HepG2 (cell line): ENCODE data around the gene KXD1. TPM values are rescaled to one million over a fixed set of nuclear protein-coding genes. Genes with fewer than 3 reads are reported as not detected.

Source experiments
- ATAD3A ChIP-seq: sonication (generic); formaldehyde crosslinking; IDR thresholded peaks from 2 replicates; pipeline ENCODE4 v1.4.0; 2020; ENCODE audit warnings: missing genetic modification reagents
- MZF1 ChIP-seq: sonication (generic); formaldehyde crosslinking; IDR thresholded peaks from 2 replicates; pipeline ENCODE4 v1.8.1; 2023; ENCODE audit warnings: mild to moderate bottlenecking, missing genetic modification reagents, borderline replicate concordance
- NBN ChIP-seq: fragments of 450-650 bp; conservative IDR thresholded peaks from 2 replicates; pipeline ENCODE4 v1.6.1; 2017
- PHF5A ChIP-seq: IDR thresholded peaks from one replicate; pipeline ENCODE4 v1.6.1; 2018; ENCODE audit warnings: low read depth, missing genetic modification reagents; ENCODE audit not compliant: unreplicated experiment
- RCOR2 ChIP-seq: IDR thresholded peaks from 2 replicates; pipeline ENCODE4 v1.6.1; 2016; ENCODE audit warnings: missing biosample characterization, missing genetic modification reagents
- RFXAP ChIP-seq: sonication (generic); formaldehyde crosslinking; IDR thresholded peaks from 2 replicates; pipeline ENCODE4 v1.4.0; 2020; ENCODE audit warnings: missing genetic modification reagents, borderline replicate concordance
- SIX1 ChIP-seq: sonication (generic); formaldehyde crosslinking; IDR thresholded peaks from 2 replicates; pipeline ENCODE4 v1.4.0; 2020; ENCODE audit warnings: missing genetic modification reagents, borderline replicate concordance
- SPEN ChIP-seq: sonication (generic); formaldehyde crosslinking; IDR thresholded peaks from 2 replicates; pipeline ENCODE4 v1.5.1; 2020; ENCODE audit warnings: low read depth, mild to moderate bottlenecking, missing genetic modification reagents
- YEATS2 ChIP-seq: sonication (generic); formaldehyde crosslinking; IDR thresholded peaks from 2 replicates; pipeline ENCODE4 v1.4.0; 2020; ENCODE audit warnings: missing genetic modification reagents, borderline replicate concordance
- ZC3H13 ChIP-seq: sonication (generic); formaldehyde crosslinking; IDR thresholded peaks from 2 replicates; pipeline ENCODE4 v1.8.1; 2023; ENCODE audit warnings: mild to moderate bottlenecking, missing genetic modification reagents, moderate library complexity
- ZNF530 ChIP-seq: sonication (generic); formaldehyde crosslinking; IDR thresholded peaks from 2 replicates; pipeline ENCODE4 v1.5.0; 2020; ENCODE audit warnings: low read depth, mild to moderate bottlenecking, missing genetic modification reagents
- ZNF562 ChIP-seq: sonication (generic); formaldehyde crosslinking; IDR thresholded peaks from 2 replicates; pipeline ENCODE4 v1.8.0; 2022; ENCODE audit warnings: missing genetic modification reagents, borderline replicate concordance
- ZNF572 ChIP-seq: sonication (generic); formaldehyde crosslinking; IDR thresholded peaks from 2 replicates; pipeline ENCODE4 v1.5.1; 2020; ENCODE audit warnings: mild to moderate bottlenecking, missing genetic modification reagents
- ZNF644 ChIP-seq: IDR thresholded peaks from 2 replicates; pipeline ENCODE4 v1.6.1; 2016; ENCODE audit warnings: low read depth
- ZNF747 ChIP-seq: sonication (generic); formaldehyde crosslinking; IDR thresholded peaks from 2 replicates; pipeline ENCODE4 v1.8.1; 2023; ENCODE audit warnings: missing genetic modification reagents, mild to moderate bottlenecking, borderline replicate concordance
- ZNF782 ChIP-seq: sonication (generic); formaldehyde crosslinking; IDR thresholded peaks from 2 replicates; pipeline ENCODE4 v1.4.0; 2020; ENCODE audit warnings: missing genetic modification reagents, mild to moderate bottlenecking, borderline replicate concordance
- polyA plus RNA-seq, 8 experiments: library from polyadenylated mRNA; depleted of rRNA in 3 of 8; stranded (reverse) in 7 of 8; unstranded in 1 of 8; fragments of >200 nt; fragmentation: Illumina TruSeq in 4 of 8; extraction: Trizol in 4 of 8; gene quantifications; 2 replicates each; pipeline versions ENCODE4 v1.2.1 to v1.2.3, GENCODE V29; 2011 to 2016; ENCODE audit warnings: low read depth in 4 of 8, missing spikeins in 1 of 8, mixed read lengths in 1 of 8; ENCODE audit not compliant: insufficient read depth in 1 of 8
- total RNA-seq, 5 experiments: library from RNA; depleted of rRNA; stranded (reverse); fragments of >200 nt; fragmentation: Illumina TruSeq; extraction: Trizol; gene quantifications; 2 replicates each; pipeline ENCODE4 v1.2.3, GENCODE V29; 2016; ENCODE audit warnings: low read depth in 1 of 5
- TF ChIP-seq, protein P1 (sequence below): sonication (generic); formaldehyde crosslinking; IDR thresholded peaks from 2 replicates; pipeline ENCODE4 v1.9.0; 2021; ENCODE audit warnings: missing genetic modification reagents, borderline replicate concordance
- TF ChIP-seq, protein P2 (sequence below): sonication (generic); formaldehyde crosslinking; IDR thresholded peaks from 2 replicates; pipeline ENCODE4 v1.5.1; 2020; ENCODE audit warnings: mild to moderate bottlenecking, missing genetic modification reagents, borderline replicate concordance
- TF ChIP-seq, protein P3 (sequence below): IDR thresholded peaks from 2 replicates; pipeline ENCODE4 v1.6.1; 2016; ENCODE audit warnings: low read depth

Gene KXD1
- total and polyA plus RNA-seq, 2 of the 13 experiments (the other 11 are each of a cell fraction or from before 2014, with no cell fraction given) = 44.6 to 143 TPM

DNA sequence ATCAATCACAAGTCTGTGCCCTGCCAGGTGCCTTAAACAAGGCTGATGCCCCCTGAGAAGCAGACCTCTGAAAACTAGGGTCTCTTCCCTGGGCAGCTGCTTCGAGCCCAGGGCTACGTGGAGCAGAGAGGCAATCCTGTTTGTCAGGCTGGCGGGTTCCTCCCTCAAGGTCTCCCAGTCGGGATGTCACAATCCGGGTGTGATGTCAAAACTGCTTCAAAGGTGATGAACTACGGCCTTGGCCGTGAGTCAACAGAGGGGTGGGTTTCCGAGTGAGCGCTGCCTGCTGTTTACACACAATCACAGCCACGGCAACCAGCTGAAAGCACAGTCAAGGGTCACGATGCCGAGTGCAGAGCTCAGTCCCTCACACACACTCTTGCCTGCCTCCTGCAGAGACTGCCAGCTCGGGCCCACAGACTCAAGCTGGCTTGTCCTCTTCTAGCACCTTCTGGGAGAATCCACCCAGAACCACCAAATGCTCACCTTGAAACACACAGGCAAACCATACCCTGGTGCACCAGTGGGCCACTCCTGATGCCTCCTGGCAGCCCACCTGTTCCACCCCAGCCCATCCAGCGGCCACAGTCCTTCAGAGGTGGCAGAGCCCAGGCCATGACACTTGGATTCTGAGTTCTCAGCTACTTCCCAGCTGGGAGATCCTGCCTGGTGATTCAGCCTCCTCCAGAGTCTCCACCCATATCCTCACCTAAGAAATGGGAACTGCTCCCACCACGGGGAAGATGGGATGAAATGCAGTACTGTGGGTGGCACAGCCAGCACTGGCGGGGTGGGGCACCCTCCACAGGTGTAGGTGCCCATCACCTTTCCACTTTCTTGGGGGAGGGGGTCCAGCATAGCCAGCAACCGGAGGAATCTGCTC, 42.6 kb upstream of the KXD1 start (continued):
- TF ChIP-seq, protein P1, sequence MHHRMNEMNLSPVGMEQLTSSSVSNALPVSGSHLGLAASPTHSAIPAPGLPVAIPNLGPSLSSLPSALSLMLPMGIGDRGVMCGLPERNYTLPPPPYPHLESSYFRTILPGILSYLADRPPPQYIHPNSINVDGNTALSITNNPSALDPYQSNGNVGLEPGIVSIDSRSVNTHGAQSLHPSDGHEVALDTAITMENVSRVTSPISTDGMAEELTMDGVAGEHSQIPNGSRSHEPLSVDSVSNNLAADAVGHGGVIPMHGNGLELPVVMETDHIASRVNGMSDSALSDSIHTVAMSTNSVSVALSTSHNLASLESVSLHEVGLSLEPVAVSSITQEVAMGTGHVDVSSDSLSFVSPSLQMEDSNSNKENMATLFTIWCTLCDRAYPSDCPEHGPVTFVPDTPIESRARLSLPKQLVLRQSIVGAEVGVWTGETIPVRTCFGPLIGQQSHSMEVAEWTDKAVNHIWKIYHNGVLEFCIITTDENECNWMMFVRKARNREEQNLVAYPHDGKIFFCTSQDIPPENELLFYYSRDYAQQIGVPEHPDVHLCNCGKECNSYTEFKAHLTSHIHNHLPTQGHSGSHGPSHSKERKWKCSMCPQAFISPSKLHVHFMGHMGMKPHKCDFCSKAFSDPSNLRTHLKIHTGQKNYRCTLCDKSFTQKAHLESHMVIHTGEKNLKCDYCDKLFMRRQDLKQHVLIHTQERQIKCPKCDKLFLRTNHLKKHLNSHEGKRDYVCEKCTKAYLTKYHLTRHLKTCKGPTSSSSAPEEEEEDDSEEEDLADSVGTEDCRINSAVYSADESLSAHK (CRISPR knock-in tag) = no peak
- TF ChIP-seq ZNF572 (CRISPR knock-in tag) = no peak
- TF ChIP-seq ATAD3A (CRISPR knock-in tag) = no peak
- no peak for TF ChIP-seq ZNF562 (CRISPR knock-in tag)
- TF ChIP-seq, protein P2, sequence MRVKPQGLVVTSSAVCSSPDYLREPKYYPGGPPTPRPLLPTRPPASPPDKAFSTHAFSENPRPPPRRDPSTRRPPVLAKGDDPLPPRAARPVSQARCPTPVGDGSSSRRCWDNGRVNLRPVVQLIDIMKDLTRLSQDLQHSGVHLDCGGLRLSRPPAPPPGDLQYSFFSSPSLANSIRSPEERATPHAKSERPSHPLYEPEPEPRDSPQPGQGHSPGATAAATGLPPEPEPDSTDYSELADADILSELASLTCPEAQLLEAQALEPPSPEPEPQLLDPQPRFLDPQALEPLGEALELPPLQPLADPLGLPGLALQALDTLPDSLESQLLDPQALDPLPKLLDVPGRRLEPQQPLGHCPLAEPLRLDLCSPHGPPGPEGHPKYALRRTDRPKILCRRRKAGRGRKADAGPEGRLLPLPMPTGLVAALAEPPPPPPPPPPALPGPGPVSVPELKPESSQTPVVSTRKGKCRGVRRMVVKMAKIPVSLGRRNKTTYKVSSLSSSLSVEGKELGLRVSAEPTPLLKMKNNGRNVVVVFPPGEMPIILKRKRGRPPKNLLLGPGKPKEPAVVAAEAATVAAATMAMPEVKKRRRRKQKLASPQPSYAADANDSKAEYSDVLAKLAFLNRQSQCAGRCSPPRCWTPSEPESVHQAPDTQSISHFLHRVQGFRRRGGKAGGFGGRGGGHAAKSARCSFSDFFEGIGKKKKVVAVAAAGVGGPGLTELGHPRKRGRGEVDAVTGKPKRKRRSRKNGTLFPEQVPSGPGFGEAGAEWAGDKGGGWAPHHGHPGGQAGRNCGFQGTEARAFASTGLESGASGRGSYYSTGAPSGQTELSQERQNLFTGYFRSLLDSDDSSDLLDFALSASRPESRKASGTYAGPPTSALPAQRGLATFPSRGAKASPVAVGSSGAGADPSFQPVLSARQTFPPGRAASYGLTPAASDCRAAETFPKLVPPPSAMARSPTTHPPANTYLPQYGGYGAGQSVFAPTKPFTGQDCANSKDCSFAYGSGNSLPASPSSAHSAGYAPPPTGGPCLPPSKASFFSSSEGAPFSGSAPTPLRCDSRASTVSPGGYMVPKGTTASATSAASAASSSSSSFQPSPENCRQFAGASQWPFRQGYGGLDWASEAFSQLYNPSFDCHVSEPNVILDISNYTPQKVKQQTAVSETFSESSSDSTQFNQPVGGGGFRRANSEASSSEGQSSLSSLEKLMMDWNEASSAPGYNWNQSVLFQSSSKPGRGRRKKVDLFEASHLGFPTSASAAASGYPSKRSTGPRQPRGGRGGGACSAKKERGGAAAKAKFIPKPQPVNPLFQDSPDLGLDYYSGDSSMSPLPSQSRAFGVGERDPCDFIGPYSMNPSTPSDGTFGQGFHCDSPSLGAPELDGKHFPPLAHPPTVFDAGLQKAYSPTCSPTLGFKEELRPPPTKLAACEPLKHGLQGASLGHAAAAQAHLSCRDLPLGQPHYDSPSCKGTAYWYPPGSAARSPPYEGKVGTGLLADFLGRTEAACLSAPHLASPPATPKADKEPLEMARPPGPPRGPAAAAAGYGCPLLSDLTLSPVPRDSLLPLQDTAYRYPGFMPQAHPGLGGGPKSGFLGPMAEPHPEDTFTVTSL = peak; percentile 95
- TF ChIP-seq, protein P3, sequence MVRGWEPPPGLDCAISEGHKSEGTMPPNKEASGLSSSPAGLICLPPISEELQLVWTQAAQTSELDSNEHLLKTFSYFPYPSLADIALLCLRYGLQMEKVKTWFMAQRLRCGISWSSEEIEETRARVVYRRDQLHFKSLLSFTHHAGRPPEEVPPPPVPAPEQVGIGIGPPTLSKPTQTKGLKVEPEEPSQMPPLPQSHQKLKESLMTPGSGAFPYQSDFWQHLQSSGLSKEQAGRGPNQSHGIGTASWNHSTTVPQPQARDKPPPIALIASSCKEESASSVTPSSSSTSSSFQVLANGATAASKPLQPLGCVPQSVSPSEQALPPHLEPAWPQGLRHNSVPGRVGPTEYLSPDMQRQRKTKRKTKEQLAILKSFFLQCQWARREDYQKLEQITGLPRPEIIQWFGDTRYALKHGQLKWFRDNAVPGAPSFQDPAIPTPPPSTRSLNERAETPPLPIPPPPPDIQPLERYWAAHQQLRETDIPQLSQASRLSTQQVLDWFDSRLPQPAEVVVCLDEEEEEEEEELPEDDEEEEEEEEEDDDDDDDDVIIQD = peak; percentile 93
- TF ChIP-seq YEATS2 (CRISPR knock-in tag) = peak; percentile 81; the same call in 1 of the 2 replicates
- TF ChIP-seq ZNF644 (CRISPR knock-in tag) = peak; percentile 42; the same call in 1 of the 2 replicates
- TF ChIP-seq RCOR2 (CRISPR knock-in tag) = peak; percentile 99
- no peak for TF ChIP-seq MZF1 (CRISPR knock-in tag)
- TF ChIP-seq ZC3H13 (CRISPR knock-in tag) = peak; percentile 63; the same call in 1 of the 2 replicates
- no peak for TF ChIP-seq ZNF530
- peak; percentile 49; the same call in 1 of the 2 replicates for TF ChIP-seq ZNF782 (CRISPR knock-in tag)
- TF ChIP-seq SPEN (CRISPR knock-in tag) = peak; percentile 96; the same call in 1 of the 2 replicates
- no peak for TF ChIP-seq NBN
- peak; percentile 61; the same call in 1 of the 2 replicates for TF ChIP-seq ZNF747
- peak; percentile 99 for TF ChIP-seq PHF5A (CRISPR knock-in tag)
- peak; percentile 97; the same call in 1 of the 2 replicates for TF ChIP-seq RFXAP (CRISPR knock-in tag)
- TF ChIP-seq SIX1 (CRISPR knock-in tag) = peak; percentile 80; the same call in 1 of the 2 replicates
